Omental fat pad (tissue), 4 donors: ENCODE data around the gene TEX14. TPM values are rescaled to one million over a fixed set of nuclear protein-coding genes. Genes with fewer than 3 reads are reported as not detected.
A peak's percentile ranks its signal among the peaks of the same experiment; 100 is the strongest.

ENCODE experiments used
- ATAC-seq: fragments of 150-250 bp; one replicate; pipeline ENCODE4 v1.9.1; 2016; ENCODE audit warnings: mild to moderate bottlenecking, moderate library complexity; ENCODE audit not compliant: low FRiP score
- DNase-seq: peaks from one replicate; pipeline ENCODE4 v3.0.0-alpha.2; 2019; ENCODE audit warnings: low spot score
- CTCF ChIP-seq, 3 donors: fragments of 450-650 bp; IDR thresholded peaks; one replicate each; pipeline ENCODE4 v1.5.1; 2016 to 2017; ENCODE audit warnings: antibody characterized with exemption in 3 of 3, mild to moderate bottlenecking in 3 of 3, moderate library complexity in 2 of 3
- total RNA-seq, 4 donors: library from RNA; depleted of rRNA; stranded (reverse); fragments of >200 nt; gene quantifications; one replicate each; pipeline ENCODE4 v1.1.0, GENCODE V29; 2016

Gene TEX14
- total RNA-seq, 4 donors from 2014 or later = 0.19 to 1.3 (median 0.39) TPM

DNA sequence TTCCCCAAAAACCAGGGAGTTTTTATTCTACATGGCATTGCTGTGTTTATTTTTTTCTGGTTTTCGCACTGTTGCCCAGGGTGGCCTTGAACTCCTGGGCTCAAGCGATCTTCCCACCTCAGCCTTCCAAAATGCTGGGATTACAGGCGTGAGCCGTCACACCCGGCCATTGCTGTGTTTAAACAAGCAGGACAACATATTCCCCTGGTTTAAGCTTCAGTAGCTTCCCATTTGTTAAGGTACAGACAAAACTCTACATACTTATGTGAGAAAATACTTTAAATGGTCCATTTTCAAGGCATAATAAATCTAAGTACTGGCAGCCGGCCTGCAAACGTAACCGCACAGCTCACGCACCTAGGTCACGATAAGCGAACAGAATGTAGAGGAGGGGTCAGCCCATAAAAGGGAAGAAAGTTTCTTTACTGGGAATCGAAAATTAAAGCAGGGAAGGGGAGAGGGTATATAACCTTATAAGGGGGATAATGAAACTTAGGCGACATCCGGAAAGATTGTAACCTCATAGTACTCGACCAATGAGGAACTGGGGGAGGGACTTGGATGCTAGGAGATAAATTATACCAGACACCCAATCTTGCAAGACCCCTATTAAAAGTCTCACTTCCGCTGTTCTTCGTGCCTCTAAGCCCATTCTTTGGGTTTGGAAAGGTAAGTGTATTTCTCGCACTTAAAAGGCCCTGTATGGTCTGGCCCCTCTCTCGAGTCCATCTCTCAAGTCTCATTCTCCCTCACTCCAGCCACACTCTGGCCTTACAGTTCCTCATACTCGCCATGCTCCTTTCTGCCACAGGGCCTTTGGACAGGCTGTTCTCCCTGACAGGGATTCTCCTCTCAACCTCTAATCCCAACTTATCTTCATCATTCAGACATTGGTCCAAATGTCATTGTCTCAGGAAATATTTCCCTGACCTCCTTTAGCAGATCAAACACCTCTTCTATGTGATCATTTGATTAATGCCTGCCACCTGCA, 59.2 kb downstream of the TEX14 start:
- no peak for DNase-seq
- no peak for TF ChIP-seq CTCF (IDR thresholded peaks at IDR 0.05)
- no peak for ATAC-seq

- DNase-seq (peak; percentile 81), ATAC-seq (peak; percentile 93)
- no peak for TF ChIP-seq CTCF (IDR thresholded peaks at IDR 0.05)
Observed at GRCh38 chr17:58631523-58632323, 60.1 kb downstream of the TEX14 start.

GRCh38 chr17:58630883-58631522, 60.8 kb downstream of the TEX14 start:
- no peak for ATAC-seq
- no peak for DNase-seq
- no peak for TF ChIP-seq CTCF (IDR thresholded peaks at IDR 0.05)

- DNase-seq = no peak
- TF ChIP-seq CTCF (IDR thresholded peaks at IDR 0.05) = no peak
- no peak for ATAC-seq
Observed at GRCh38 chr17:58626905-58627304, 64.9 kb downstream of the TEX14 start.

DNA sequence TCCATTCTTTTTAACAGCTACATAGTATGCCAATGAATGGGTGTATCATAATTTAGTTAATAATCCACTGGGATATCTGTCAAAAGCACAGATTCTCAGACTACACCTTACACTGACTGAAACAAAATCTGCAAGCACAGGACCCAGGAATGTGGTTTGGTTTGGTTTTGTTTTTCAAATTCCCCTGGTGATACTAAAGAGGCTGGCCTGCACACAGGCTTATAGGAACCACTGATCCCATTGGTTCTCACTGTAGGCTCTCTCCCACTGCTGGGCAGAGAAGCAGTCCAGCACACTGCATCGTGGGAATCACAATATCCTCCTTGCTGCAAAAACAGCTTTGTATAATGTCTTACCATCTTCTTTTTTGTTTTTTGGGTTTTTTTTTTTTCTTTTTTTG, 67.1 kb downstream of the TEX14 start:
- DNase-seq = no peak
- no peak for ATAC-seq
- TF ChIP-seq CTCF (IDR thresholded peaks at IDR 0.05) = no peak

- ATAC-seq (no peak), DNase-seq (no peak)
- no peak for TF ChIP-seq CTCF (IDR thresholded peaks at IDR 0.05)
Observed at GRCh38 chr17:58621174-58621573, 70.7 kb downstream of the TEX14 start.
